Large intestine (tissue), 12 donors: ENCODE data around the gene TCTN3. TPM values are rescaled to one million over a fixed set of nuclear protein-coding genes. Genes with fewer than 3 reads are reported as not detected.
"Not testable (repeated sequence)": the region's sequence is repeated elsewhere in the genome, so short reads cannot be mapped to it uniquely, and the experiment has no call there.

ENCODE experiments used
- DNase-seq, 2 donors: peaks; one replicate each; pipeline versions ENCODE4 v3.0.0 to v3.0.0-alpha.2; 2013
- H3K27ac ChIP-seq: one replicate; pipeline ENCODE4 v1.5.1; 2013; ENCODE audit warnings: low read length
- H3K27me3 ChIP-seq: 2 replicates; pipeline ENCODE4 v1.6.1; 2013; ENCODE audit warnings: low read length; ENCODE audit not compliant: control insufficient read depth, insufficient read depth
- H3K36me3 ChIP-seq: 2 replicates; pipeline ENCODE4 v1.6.1; 2013; ENCODE audit warnings: low read length; ENCODE audit not compliant: control insufficient read depth, insufficient read depth
- H3K4me1 ChIP-seq: one replicate; pipeline ENCODE4 v1.6.1; 2013; ENCODE audit warnings: low read length; ENCODE audit not compliant: control insufficient read depth, insufficient read depth
- H3K4me3 ChIP-seq: one replicate; pipeline ENCODE4 v1.5.1; 2013; ENCODE audit warnings: low read length
- H3K9me3 ChIP-seq: one replicate; pipeline ENCODE4 v1.6.1; 2013; ENCODE audit warnings: mild to moderate bottlenecking, low read depth, low read length, moderate library complexity; ENCODE audit not compliant: control insufficient read depth
- WGBS: methylation state at CpG from one replicate; pipeline ENCODE4 v1.1.5; 2013; ENCODE audit warnings: low lambda C conversion rate; ENCODE audit not compliant: insufficient coverage; 5-methylcytosine and 5-hydroxymethylcytosine counted together
- long read RNA-seq, 11 donors: transcript quantifications; one replicate each; lab custom pipeline, GENCODE V29; 2026
- polyA plus RNA-seq: library from polyadenylated mRNA; unstranded; fragments of 120-200 nt; gene quantifications from one replicate; pipeline ENCODE4 v1.2.1, GENCODE V29; 2013

TCTN3 gene, protein sequence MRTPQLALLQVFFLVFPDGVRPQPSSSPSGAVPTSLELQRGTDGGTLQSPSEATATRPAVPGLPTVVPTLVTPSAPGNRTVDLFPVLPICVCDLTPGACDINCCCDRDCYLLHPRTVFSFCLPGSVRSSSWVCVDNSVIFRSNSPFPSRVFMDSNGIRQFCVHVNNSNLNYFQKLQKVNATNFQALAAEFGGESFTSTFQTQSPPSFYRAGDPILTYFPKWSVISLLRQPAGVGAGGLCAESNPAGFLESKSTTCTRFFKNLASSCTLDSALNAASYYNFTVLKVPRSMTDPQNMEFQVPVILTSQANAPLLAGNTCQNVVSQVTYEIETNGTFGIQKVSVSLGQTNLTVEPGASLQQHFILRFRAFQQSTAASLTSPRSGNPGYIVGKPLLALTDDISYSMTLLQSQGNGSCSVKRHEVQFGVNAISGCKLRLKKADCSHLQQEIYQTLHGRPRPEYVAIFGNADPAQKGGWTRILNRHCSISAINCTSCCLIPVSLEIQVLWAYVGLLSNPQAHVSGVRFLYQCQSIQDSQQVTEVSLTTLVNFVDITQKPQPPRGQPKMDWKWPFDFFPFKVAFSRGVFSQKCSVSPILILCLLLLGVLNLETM
- polyA plus RNA-seq, result 66.9 TPM
- long read RNA-seq, donor 1, transcript TCTN3-207 (14 exons, 2,739 nt), result major isoform, 8 of 14 reads
- long read RNA-seq, donor 1, partial matches to known transcripts, result 6 of 14 reads
- long read RNA-seq, donor 1, other reads (novel, unspliced or antisense), result 0 of 14 reads
- long read RNA-seq, donor 2, transcript TCTN3-207 (14 exons, 2,739 nt), result major isoform, 7 of 8 reads
- long read RNA-seq, donor 2, partial matches to known transcripts, result 0 of 8 reads
- long read RNA-seq, donor 2, other reads (novel, unspliced or antisense), result 0 of 8 reads
- long read RNA-seq, donor 3, result 0 reads
- long read RNA-seq, donor 4, partial matches to known transcripts, result 0 of 2 reads
- long read RNA-seq, donor 4, other reads (novel, unspliced or antisense), result 0 of 2 reads
- long read RNA-seq, donor 5, transcript TCTN3-207 (14 exons, 2,739 nt), result major isoform, 9 of 9 reads
- long read RNA-seq, donor 5, partial matches to known transcripts, result 0 of 9 reads
- long read RNA-seq, donor 5, other reads (novel, unspliced or antisense), result 0 of 9 reads
- long read RNA-seq, donor 6, transcript TCTN3-207 (14 exons, 2,739 nt), result major isoform, 11 of 18 reads
- long read RNA-seq, donor 6, partial matches to known transcripts, result 6 of 18 reads
- long read RNA-seq, donor 6, other reads (novel, unspliced or antisense), result 0 of 18 reads
- long read RNA-seq, donor 7, transcript TCTN3-207 (14 exons, 2,739 nt), result major isoform, 5 of 9 reads
- long read RNA-seq, donor 7, partial matches to known transcripts, result 0 of 9 reads
- long read RNA-seq, donor 7, other reads (novel, unspliced or antisense), result 0 of 9 reads
- long read RNA-seq, donor 8, transcript TCTN3-207 (14 exons, 2,739 nt), result major isoform, 15 of 23 reads
- long read RNA-seq, donor 8, partial matches to known transcripts, result 7 of 23 reads
- long read RNA-seq, donor 8, other reads (novel, unspliced or antisense), result 0 of 23 reads
- long read RNA-seq, donor 9, transcript TCTN3-207 (14 exons, 2,739 nt), result major isoform, 10 of 21 reads
- long read RNA-seq, donor 9, partial matches to known transcripts, result 10 of 21 reads
- long read RNA-seq, donor 9, other reads (novel, unspliced or antisense), result 0 of 21 reads
- long read RNA-seq, donor 10, transcript TCTN3-207 (14 exons, 2,739 nt), result major isoform, 25 of 29 reads
- long read RNA-seq, donor 10, partial matches to known transcripts, result 0 of 29 reads
- long read RNA-seq, donor 10, other reads (novel, unspliced or antisense), result 0 of 29 reads
- long read RNA-seq, donor 11, transcript TCTN3-207 (14 exons, 2,739 nt), result major isoform, 9 of 9 reads
- long read RNA-seq, donor 11, partial matches to known transcripts, result 0 of 9 reads
- long read RNA-seq, donor 11, other reads (novel, unspliced or antisense), result 0 of 9 reads

DNA sequence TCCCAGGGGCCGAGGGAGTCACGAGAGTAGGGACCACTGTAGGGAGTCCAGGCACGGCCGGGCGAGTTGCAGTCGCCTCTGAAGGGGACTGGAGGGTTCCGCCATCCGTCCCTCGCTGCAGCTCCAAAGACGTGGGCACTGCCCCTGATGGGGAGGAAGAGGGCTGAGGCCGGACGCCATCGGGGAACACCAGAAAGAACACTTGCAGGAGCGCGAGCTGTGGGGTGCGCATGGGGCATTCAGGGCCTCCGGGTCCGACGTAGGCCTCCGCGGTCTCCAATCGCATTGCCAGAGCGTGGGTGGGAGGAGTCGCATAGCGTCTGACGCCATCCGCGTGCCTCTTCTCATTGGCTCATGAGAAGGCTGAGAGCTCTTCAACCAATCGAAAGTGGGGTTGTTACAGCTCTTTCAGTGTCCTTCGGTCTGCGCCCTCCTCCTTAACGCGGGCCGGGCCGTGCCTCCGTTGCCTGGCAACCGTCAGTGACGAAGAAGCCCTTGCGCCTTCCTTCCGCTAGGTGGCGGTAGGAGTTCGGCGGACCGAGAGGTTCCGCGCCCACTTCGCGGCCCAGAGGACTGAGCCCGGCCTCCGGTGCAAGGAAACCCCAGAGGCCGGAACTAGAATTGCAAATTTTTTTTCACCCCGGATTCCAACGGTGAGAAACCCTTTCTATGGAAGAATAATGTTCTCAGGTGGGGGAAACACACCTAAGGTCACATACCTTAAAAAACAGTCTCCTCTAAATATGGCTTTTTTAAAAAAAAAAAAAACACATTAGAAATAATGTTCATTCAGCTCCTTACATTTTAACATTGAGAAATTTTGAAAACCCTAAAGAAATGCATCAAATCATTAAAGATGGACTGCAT lies at the start of gene TCTN3:
Gene TCTN3, minus strand, starts transcription at position 260 of the 867 bp plus-strand sequence. Its CDS starts 28 bp downstream, at position 232.
- no peaks in the 10 kb centered on the region for H3K9me3 ChIP-seq
- peaks cover 4% of the 10 kb centered on the region for H3K4me1 ChIP-seq
- WGBS, result 0% methylated on average over 1 of the region's 53 CpGs
- H3K27ac ChIP-seq, result peak within 1 kb of the TSS; percentile 79
- H3K4me3 ChIP-seq, result peak within 1 kb of the TSS; percentile 78
- DNase-seq, result peak; percentile 100
- peaks cover 16% of the 10 kb centered on the region for H3K36me3 ChIP-seq
- peaks cover 2% of the 10 kb centered on the region for H3K27me3 ChIP-seq

DNA sequence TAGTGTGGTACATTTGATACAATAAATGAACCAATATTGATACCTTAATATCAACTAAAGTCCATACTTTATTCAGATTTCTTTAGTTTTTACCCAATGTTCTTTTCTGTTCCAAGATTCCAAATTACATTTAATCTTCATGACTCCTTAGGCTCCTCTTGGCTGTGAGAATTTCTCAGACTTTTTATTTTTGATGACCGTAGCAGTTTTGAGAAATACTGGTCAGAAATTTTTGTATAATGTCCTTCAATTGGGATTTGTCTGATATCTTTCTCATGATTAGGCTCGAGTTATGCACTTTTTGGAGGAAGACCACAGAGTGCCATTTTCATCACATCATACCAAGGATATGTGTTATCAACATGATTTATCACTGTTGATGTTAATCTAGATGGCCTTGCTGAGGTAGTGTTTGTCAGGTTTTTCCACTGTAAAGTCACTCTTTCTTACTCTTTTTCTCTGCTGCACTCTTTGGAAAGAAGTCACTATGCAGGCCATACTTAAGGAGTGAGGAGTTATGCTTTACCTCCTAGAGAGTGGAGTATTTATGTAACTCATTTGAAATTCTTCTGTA lies 49.3 kb upstream of the TCTN3 start:
- Histone ChIP-seq H3K27me3 (no peaks in the 10 kb centered on the region), H3K4me3 (no peak overlapping the region), H3K4me1 (no peaks in the 10 kb centered on the region), H3K36me3 (no peaks in the 10 kb centered on the region), H3K9me3 (no peaks in the 10 kb centered on the region), H3K27ac (no peak overlapping the region)
- 80% methylated on average over 1 of the region's 2 CpGs for WGBS
- DNase-seq, result no peak

DNA sequence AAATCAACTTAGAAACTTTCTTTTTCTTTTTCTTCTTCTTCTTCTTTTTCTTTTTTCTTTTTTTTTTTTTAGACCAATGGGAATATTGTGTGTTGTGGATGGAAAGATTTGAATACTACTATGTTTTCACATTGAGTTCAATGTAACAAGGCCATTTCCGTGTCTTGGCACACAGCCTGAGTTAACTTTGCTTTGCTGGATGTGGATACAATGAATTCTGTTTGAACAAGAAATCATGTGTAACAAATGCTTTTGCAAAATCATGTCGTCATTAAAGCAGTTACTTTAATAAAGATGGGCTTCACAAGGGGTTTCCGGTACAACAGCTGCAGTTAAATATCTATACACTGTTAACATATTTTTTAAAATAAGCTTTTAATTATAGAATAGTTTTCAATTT lies 48.8 kb upstream of the TCTN3 start:
- 62% methylated on average over 2 of the region's 3 CpGs for WGBS
- H3K9me3 ChIP-seq, result no peaks in the 10 kb centered on the region
- no peaks in the 10 kb centered on the region for H3K27me3 ChIP-seq
- DNase-seq, result no peak
- no peak overlapping the region for H3K4me3 ChIP-seq
- H3K27ac ChIP-seq, result peak overlapping the region; percentile 20
- H3K36me3 ChIP-seq, result no peaks in the 10 kb centered on the region
- H3K4me1 ChIP-seq, result no peaks in the 10 kb centered on the region

DNA sequence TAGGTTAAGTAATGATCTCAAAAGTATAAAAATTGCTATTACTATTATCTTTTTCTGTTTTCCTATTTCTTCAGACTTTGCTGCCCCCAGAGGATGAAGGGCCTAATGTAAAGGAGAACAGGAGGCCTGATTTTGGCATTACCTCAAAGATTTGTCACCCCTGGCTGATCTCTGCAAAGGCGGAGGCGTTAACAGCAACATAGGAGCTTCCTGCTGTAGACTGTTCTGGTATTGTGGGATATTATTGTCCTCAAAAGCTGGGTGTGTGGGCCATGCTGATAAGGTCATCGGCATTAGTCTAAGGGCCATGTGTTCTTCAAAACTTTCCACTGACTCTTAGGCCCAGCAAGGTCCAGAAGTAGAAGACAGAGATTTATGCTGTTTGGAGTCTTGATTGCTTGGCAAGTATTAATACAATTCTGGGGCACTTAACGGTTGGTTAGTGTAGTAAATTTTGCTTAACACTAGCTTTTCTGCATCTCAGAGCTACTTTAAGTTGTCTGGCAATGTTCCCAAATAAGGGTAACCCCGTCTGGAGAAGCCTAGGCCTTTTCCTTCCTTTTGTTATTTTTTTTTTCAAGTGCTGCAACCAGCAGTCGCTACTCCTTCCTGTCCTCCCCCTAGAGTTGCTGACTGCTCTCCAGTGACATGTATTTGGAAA lies 48.2 kb upstream of the TCTN3 start:
- H3K9me3 ChIP-seq, result no peaks in the 10 kb centered on the region
- H3K36me3 ChIP-seq, result no peaks in the 10 kb centered on the region
- WGBS, result 32% methylated on average over 2 of the region's 6 CpGs
- H3K27ac ChIP-seq, result peak overlapping the region; percentile 20
- no peaks in the 10 kb centered on the region for H3K4me1 ChIP-seq
- no peaks in the 10 kb centered on the region for H3K27me3 ChIP-seq
- DNase-seq, result peak in 1 of 2 donors; percentile 27
- no peak overlapping the region for H3K4me3 ChIP-seq

DNA sequence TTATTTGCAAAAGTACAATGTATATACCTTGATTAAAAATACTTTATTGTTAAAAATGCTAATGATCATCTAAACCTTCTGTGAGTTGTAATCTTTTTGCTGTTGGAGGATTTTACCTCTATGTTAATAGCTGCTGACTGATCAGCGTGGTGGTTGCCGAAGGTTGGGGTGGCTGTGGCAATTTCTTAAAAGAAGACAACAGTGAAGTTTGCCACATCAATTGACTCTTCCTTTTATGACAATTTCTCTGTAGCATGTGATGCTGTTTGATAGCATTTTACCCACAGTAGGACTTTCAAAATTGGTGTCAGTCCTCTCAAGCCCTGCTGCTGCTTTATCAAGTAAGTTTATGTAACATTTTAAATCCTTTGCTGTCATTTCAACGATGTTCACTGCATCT lies 45.3 kb upstream of the TCTN3 start:
- DNase-seq, result no peak
- 100% methylated on average over 1 of the region's 3 CpGs for WGBS
- H3K27ac ChIP-seq, result no peak overlapping the region
- H3K4me3 ChIP-seq, result no peak overlapping the region
- H3K27me3 ChIP-seq, result no peaks in the 10 kb centered on the region
- no peaks in the 10 kb centered on the region for H3K4me1 ChIP-seq
- no peaks in the 10 kb centered on the region for H3K9me3 ChIP-seq
- H3K36me3 ChIP-seq, result no peaks in the 10 kb centered on the region

DNA sequence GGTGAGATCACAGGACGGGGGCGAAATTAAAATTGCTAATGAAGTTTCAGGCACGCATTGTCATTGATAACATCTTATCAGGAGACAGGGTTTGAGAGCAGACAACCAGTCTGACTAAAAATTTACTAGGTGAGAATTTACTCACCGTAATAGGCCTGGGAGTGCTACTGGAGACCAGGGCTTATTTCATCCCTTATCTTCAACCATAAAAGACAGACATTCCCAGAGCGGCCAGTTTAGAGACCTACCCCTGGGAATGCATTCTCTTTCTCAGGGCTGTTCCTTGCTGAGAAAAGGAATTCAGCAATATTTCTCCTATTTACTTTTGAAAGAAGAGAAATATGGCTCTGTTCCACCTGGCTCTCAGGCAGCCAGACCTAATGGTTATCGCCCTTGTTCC lies 39.2 kb upstream of the TCTN3 start:
- not testable (repeated sequence) for H3K27ac ChIP-seq, H3K27me3 ChIP-seq, H3K4me1 ChIP-seq, DNase-seq, H3K36me3 ChIP-seq, H3K9me3 ChIP-seq, H3K4me3 ChIP-seq
- 80% methylated on average over 1 of the region's 6 CpGs for WGBS

DNA sequence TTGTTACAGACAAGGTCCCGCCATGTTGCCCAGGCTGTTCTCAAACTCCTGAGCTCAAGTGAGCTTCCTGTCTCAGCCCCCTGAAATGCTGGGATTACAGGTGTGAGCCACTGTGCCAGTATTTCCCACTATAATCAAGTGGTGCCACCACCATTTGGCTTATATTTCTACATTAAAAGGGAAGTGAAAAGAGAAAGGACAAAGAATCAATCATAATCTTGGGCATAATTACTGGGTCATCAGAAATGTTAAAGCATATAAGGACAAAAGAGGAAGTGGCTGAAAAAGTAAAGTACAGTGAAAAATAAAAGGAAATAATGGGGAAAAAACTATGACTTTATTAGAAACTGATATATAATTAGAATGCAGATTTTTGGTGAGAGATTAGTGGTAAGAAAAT lies 36.5 kb upstream of the TCTN3 start:
- Histone ChIP-seq H3K27me3 (peaks cover 2% of the 10 kb centered on the region), H3K27ac (no peak overlapping the region), H3K9me3 (no peaks in the 10 kb centered on the region), H3K4me1 (no peaks in the 10 kb centered on the region), H3K36me3 (no peaks in the 10 kb centered on the region), H3K4me3 (no peak overlapping the region)
- 100% methylated on average over 1 of the region's 1 CpG for WGBS
- no peak for DNase-seq

DNA sequence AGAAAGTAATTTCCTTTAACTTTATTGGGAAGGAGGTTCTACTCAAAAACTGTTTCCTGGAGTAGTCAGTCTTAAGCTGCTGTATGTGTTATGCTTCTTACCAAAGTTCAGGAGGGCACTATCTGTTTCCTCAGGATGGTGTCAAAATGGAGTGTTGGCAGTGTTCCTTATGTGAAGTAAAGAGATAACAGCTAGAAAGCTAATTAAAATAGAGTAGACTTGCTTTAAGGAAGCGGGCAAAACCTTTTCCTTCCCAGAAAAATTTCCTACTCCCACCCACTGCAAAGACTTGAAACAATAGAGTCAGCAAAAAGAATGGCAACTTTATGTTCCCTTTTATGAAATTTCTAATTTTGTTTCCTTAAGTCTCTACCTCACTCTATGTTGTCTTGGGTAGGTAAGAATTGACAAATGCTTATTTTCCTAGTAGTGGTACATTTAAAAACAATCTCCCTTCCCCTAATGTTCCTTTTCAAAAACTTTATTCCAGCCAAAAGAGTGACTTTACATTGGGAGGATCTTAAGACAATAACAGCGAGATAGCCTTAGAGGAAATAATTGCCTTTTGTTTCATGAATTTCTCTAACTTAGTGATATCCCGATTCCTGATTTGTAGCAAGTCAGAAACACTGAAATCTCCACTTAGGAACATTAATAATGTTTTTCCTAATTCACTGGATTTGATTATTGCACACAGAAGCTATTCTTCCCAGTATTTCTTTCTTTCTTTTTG lies 35.8 kb upstream of the TCTN3 start:
- H3K4me3 ChIP-seq, result no peak overlapping the region
- H3K4me1 ChIP-seq, result no peaks in the 10 kb centered on the region
- H3K27me3 ChIP-seq, result peaks cover 2% of the 10 kb centered on the region
- no peak for DNase-seq
- no peaks in the 10 kb centered on the region for H3K36me3 ChIP-seq
- WGBS, result 84% methylated on average over 2 of the region's 3 CpGs
- no peaks in the 10 kb centered on the region for H3K9me3 ChIP-seq
- no peak overlapping the region for H3K27ac ChIP-seq
